K562 (cell line): ENCODE measurements around the gene SVIL. TPM values are rescaled to one million over a fixed set of nuclear protein-coding genes. Genes with fewer than 3 reads are reported as not detected.
"Not testable (repeated sequence)": the region's sequence is repeated elsewhere in the genome, so short reads cannot be mapped to it uniquely, and the experiment has no call there.

Source experiments
- ATAC-seq: fragments of 200-7000 bp; cut with Tn5 transposase; 3 replicates; pipeline ENCODE4 v1.9.1; 2020; ENCODE audit warnings: moderate library complexity
- BruUV-seq: library from RNA; stranded (reverse); fragments of 400-500 nt; replicated peaks from 2 replicates; lab custom pipeline; 2021; lab: Mats Ljungman, UMichigan
- CTCF ChIA-PET: fragments of 300-600 bp; formaldehyde crosslinking; extraction: SDS; loops from one replicate; lab custom pipeline; 2021; ENCODE audit warnings: low intra/inter-chr PET ratio; lab: Yijun Ruan, JAX
- POLR2A ChIA-PET: fragments of 300-600, 350-650 bp; sonication (Branson Sonifier 250); formaldehyde crosslinking; extraction: SDS; loops from one replicate; lab custom pipeline; 2021; ENCODE audit warnings: antibody characterized with exemption, inconsistent platforms; lab: Yijun Ruan, JAX
- DNase-seq, 4 experiments: peaks; one replicate each; pipeline versions ENCODE4 v3.0.0 to v3.0.0-alpha.2; 2011 to 2018; ENCODE audit warnings: low spot score in 3 of 4, mixed read lengths in 3 of 4; ENCODE audit errors: extremely low read depth in 1 of 4
- FAIRE-seq: peaks from 2 replicates; lab custom pipeline; 2011; peaks lifted over from hg19 to GRCh38; lab: Jason Lieb, UNC
- H2AFZ ChIP-seq: 2 replicates; pipeline ENCODE4 v1.6.0; 2011; ENCODE audit warnings: low read depth, low read length, control low read depth, inconsistent platforms
- H3K27ac ChIP-seq: fragments of 200-600 bp; 3 replicates; pipeline ENCODE4 v1.8.0; 2011; ENCODE audit warnings: low read depth, mild to moderate bottlenecking, control low read depth, inconsistent platforms, low read length, moderate library complexity, mixed read lengths; ENCODE audit errors: extremely low read depth
- H3K27me3 ChIP-seq, 2 experiments: fragments of 300-600 bp in 1 of 2; 2 replicates in 1 of 2; 3 replicates in 1 of 2; pipeline versions ENCODE4 v1.6.0 to v1.8.0; 2011; ENCODE audit warnings: inconsistent platforms in 2 of 2, low read length in 2 of 2, mild to moderate bottlenecking in 1 of 2, mixed read lengths in 1 of 2, moderate library complexity in 1 of 2; ENCODE audit not compliant: control insufficient read depth in 2 of 2, insufficient read depth in 2 of 2
- H3K36me3 ChIP-seq: fragments of 300-600 bp; 3 replicates; pipeline ENCODE4 v1.8.0; 2011; ENCODE audit warnings: mild to moderate bottlenecking, low read length, inconsistent platforms; ENCODE audit not compliant: control insufficient read depth, insufficient read depth
- H3K4me1 ChIP-seq, 2 experiments: fragments of 200-600 bp in 1 of 2; replicated peaks in 1 of 2; 2 replicates in 1 of 2; 3 replicates in 1 of 2; pipeline versions ENCODE4 v1.5.1 to v1.8.0; 2011; ENCODE audit warnings: inconsistent platforms in 2 of 2, low read length in 2 of 2, mild to moderate bottlenecking in 1 of 2, mixed read lengths in 1 of 2, moderate library complexity in 1 of 2; ENCODE audit not compliant: control insufficient read depth in 2 of 2, insufficient read depth in 2 of 2
- H3K4me2 ChIP-seq: 2 replicates; pipeline ENCODE4 v1.6.1; 2011; ENCODE audit warnings: low read length, control low read depth, inconsistent platforms, mixed read lengths; ENCODE audit not compliant: insufficient read depth
- H3K4me3 ChIP-seq: fragments of 200-600 bp; sonication (generic), shearing (Covaris generic); 2 replicates; pipeline ENCODE4 v1.5.1; 2016; ENCODE audit warnings: control low read depth, inconsistent platforms
- H3K79me2 ChIP-seq: fragments of 200-600 bp; 3 replicates; pipeline ENCODE4 v1.8.0; 2011; ENCODE audit warnings: low read length, inconsistent platforms; ENCODE audit not compliant: control insufficient read depth, insufficient read depth
- H3K9ac ChIP-seq, 2 experiments: 2 replicates each; pipeline versions ENCODE4 v1.6.0 to v1.6.1; 2011; ENCODE audit warnings: low read depth in 2 of 2, low read length in 2 of 2, control low read depth in 1 of 2, inconsistent platforms in 1 of 2, mild to moderate bottlenecking in 1 of 2, mixed read lengths in 1 of 2; ENCODE audit not compliant: insufficient read depth in 1 of 2
- H3K9me1 ChIP-seq: one replicate; pipeline ENCODE4 v1.6.0; 2011; ENCODE audit warnings: inconsistent platforms, mild to moderate bottlenecking, low read length, moderate library complexity; ENCODE audit not compliant: control insufficient read depth, insufficient read depth
- H3K9me3 ChIP-seq: replicated peaks from 2 replicates; pipeline ENCODE4 v1.5.1; 2011; ENCODE audit warnings: low read depth, low read length, inconsistent platforms; ENCODE audit not compliant: control insufficient read depth, insufficient read depth
- H4K20me1 ChIP-seq: replicated peaks from 2 replicates; pipeline ENCODE4 v1.6.1; 2011; ENCODE audit warnings: low read length, inconsistent platforms, mixed read lengths; ENCODE audit not compliant: control insufficient read depth, insufficient read depth
- RAD51 ChIP-seq: fragments of 450-650 bp; IDR thresholded peaks from 2 replicates; pipeline ENCODE4 v1.7.1; 2016; ENCODE audit warnings: low read depth, mild to moderate bottlenecking, borderline replicate concordance
- WGBS: fragments of 100-300 bp; shearing (Covaris generic); methylation state at CpG from one replicate; pipeline ENCODE4 v1.1.6; 2016; ENCODE audit warnings: low coverage, mixed read lengths; ENCODE audit not compliant: insufficient coverage; ENCODE audit errors: missing lambda C conversion rate; 5-methylcytosine and 5-hydroxymethylcytosine counted together
- in situ Hi-C: fragments of 300-500 bp; cut with MboI; formaldehyde crosslinking; loops from 4 replicates; pipeline ENCODE4 v1.15.0; 2018; ENCODE audit warnings: inconsistent platforms, mixed read lengths
- intact Hi-C: fragments of 100-400 bp; cut with micrococcal nuclease; formaldehyde crosslinking; loops from 2 replicates; pipeline ENCODE4 v1.14.2; 2022
- polyA plus RNA-seq, 8 experiments: library from polyadenylated mRNA; depleted of rRNA in 4 of 8; stranded (reverse) in 5 of 8; unstranded in 3 of 8; fragments of >200 nt; fragmentation: Nextera tagmentation in 2 of 8; fragmentation: Illumina TruSeq in 1 of 8; extraction: Ambion mirVana in 2 of 8; extraction: Trizol in 1 of 8; gene quantifications; 2 replicates each; pipeline versions ENCODE4 v1.2.1 to v1.2.3, GENCODE V29; 2011 to 2014; ENCODE audit warnings: inconsistent platforms in 1 of 8, missing spikeins in 1 of 8
- total RNA-seq, 7 experiments: library from RNA; depleted of rRNA in 6 of 7; stranded (reverse); fragments of >200 nt in 6 of 7; fragmentation: Illumina TruSeq in 2 of 7; extraction: Trizol in 2 of 7; gene quantifications; 2 replicates each; pipeline versions ENCODE4 v1.2.1 to v1.2.3, GENCODE V29; 2011 to 2021; ENCODE audit warnings: low replicate concordance in 1 of 7
- TF ChIP-seq, protein P1 (sequence below): sonication (generic); formaldehyde crosslinking; IDR thresholded peaks from 2 replicates; pipeline ENCODE4 v1.9.0; 2022; ENCODE audit warnings: mild to moderate bottlenecking, missing genetic modification reagents
- TF ChIP-seq, protein P2 (sequence below): sonication (generic); formaldehyde crosslinking; IDR thresholded peaks from 2 replicates; pipeline ENCODE4 v1.5.0; 2020; ENCODE audit warnings: missing genetic modification reagents

Gene SVIL
- total and polyA plus RNA-seq, 9 of the 15 experiments (the other 6 are each of a cell fraction or from before 2014, with no cell fraction given) = under 0.01 to 0.18 (median 0.05) TPM; not detected in 3

DNA sequence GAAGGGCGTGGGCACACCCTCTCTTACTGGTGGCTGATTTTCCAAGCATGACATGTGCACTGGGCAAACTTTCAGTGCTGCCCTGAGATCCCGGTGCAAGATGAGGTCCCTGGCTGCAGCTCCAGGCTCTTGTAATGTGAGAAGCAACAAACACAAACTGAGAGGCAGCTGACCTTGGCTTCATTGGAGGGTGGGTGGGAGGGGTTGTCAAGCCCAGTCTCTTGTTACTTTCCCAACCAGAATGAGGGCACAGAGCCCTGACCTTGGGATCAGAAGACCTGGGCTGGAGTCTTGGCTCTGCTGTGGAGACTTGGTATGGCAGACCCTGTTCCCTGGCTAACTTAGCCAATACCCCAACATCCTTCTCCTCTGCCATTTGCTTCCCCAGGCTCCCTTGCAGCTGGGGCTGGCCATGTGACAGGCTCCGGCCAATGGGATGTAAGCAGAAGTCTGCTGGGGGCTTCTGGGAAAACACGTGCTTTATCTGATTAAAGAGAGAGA is 170.1 kb downstream of the SVIL start:
- POLR2A ChIA-PET = interaction anchor here (0.6 kb wide), 1 partner anchor 8 kb away, joined by 3 read pairs; no protein-coding TSS in a partner anchor
- TF ChIP-seq, protein P1, sequence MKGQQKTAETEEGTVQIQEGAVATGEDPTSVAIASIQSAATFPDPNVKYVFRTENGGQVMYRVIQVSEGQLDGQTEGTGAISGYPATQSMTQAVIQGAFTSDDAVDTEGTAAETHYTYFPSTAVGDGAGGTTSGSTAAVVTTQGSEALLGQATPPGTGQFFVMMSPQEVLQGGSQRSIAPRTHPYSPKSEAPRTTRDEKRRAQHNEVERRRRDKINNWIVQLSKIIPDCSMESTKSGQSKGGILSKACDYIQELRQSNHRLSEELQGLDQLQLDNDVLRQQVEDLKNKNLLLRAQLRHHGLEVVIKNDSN = peak; percentile 76
- peak; percentile 56 for TF ChIP-seq RAD51
- TF ChIP-seq, protein P2, sequence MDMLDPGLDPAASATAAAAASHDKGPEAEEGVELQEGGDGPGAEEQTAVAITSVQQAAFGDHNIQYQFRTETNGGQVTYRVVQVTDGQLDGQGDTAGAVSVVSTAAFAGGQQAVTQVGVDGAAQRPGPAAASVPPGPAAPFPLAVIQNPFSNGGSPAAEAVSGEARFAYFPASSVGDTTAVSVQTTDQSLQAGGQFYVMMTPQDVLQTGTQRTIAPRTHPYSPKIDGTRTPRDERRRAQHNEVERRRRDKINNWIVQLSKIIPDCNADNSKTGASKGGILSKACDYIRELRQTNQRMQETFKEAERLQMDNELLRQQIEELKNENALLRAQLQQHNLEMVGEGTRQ (CRISPR knock-in tag) = peak; percentile 88
- TF ChIP-seq, all 486 proteins: peak for 3; not testable (repeated sequence) for 483
- DNase-seq, H2AFZ ChIP-seq, intact Hi-C loops, H3K79me2 ChIP-seq, FAIRE-seq, H3K36me3 ChIP-seq, H3K4me3 ChIP-seq, H3K9me1 ChIP-seq, BruUV-seq, H3K27ac ChIP-seq, H3K9ac ChIP-seq, in situ Hi-C loops, H3K4me1 ChIP-seq, H3K9me3 ChIP-seq, CTCF ChIA-PET, H3K27me3 ChIP-seq, H4K20me1 ChIP-seq, H3K4me2 ChIP-seq: not testable (repeated sequence)
- ATAC-seq = 0 out of 3 replicates have a peak, but pooled peaks have one; percentile 38
- 27% methylated on average over 2 of the region's 4 CpGs for WGBS
